DND-41 (cell line): ENCODE data around the gene PPM1J.
"Not testable (repeated sequence)": the region's sequence is repeated elsewhere in the genome, so short reads cannot be mapped to it uniquely, and the experiment has no call there.

Source experiments
- ATAC-seq: fragments of 200-7000 bp; cut with Tn5 transposase; 3 replicates; pipeline ENCODE4 v1.9.1; 2021; ENCODE audit warnings: low read depth; ENCODE audit not compliant: insufficient read depth
- DNase-seq: peaks from one replicate; pipeline ENCODE4 v3.0.0-alpha.2; 2020
- H2AFZ ChIP-seq: 2 replicates; pipeline ENCODE4 v1.6.0; 2012; ENCODE audit warnings: low read depth, low read length
- H3K27ac ChIP-seq: 2 replicates; pipeline ENCODE4 v1.5.1; 2012; ENCODE audit warnings: low read length, inconsistent platforms
- H3K27me3 ChIP-seq: fragments of 200-600 bp; sonication (generic); 2 replicates; pipeline ENCODE4 v1.6.0; 2012; ENCODE audit warnings: low read length, mild to moderate bottlenecking, inconsistent platforms; ENCODE audit not compliant: insufficient read depth, poor library complexity
- H3K36me3 ChIP-seq: 2 replicates; pipeline ENCODE4 v1.5.1; 2012; ENCODE audit warnings: low read length, inconsistent platforms; ENCODE audit not compliant: insufficient read depth
- H3K4me1 ChIP-seq: 2 replicates; pipeline ENCODE4 v1.5.1; 2012; ENCODE audit warnings: mild to moderate bottlenecking, low read length; ENCODE audit not compliant: insufficient read depth
- H3K4me2 ChIP-seq: 2 replicates; pipeline ENCODE4 v1.6.0; 2012; ENCODE audit warnings: mild to moderate bottlenecking, moderate library complexity, low read length, inconsistent platforms; ENCODE audit not compliant: insufficient read depth
- H3K4me3 ChIP-seq, 2 experiments: fragments of 200-600 bp in 1 of 2; shearing (Covaris generic) in 1 of 2; 2 replicates each; pipeline ENCODE4 v1.5.1; 2012 to 2016; ENCODE audit warnings: inconsistent platforms in 2 of 2, low read length in 2 of 2, mild to moderate bottlenecking in 2 of 2, low read depth in 1 of 2, moderate library complexity in 1 of 2
- H3K79me2 ChIP-seq: 2 replicates; pipeline ENCODE4 v1.6.0; 2012; ENCODE audit warnings: low read length, inconsistent platforms; ENCODE audit not compliant: insufficient read depth
- H3K9ac ChIP-seq: 2 replicates; pipeline ENCODE4 v1.6.0; 2012; ENCODE audit warnings: low read depth, mild to moderate bottlenecking, inconsistent platforms, low read length, moderate library complexity
- H3K9me3 ChIP-seq: 2 replicates; pipeline ENCODE4 v1.5.1; 2012; ENCODE audit warnings: low read length, moderate library complexity, mild to moderate bottlenecking, inconsistent platforms; ENCODE audit not compliant: insufficient read depth, severe bottlenecking
- H4K20me1 ChIP-seq: 2 replicates; pipeline ENCODE4 v1.6.0; 2012; ENCODE audit warnings: low read length; ENCODE audit not compliant: insufficient read depth
- EZH2 ChIP-seq: IDR thresholded peaks from 3 replicates; pipeline ENCODE4 v1.6.1; 2012; ENCODE audit warnings: borderline replicate concordance, low read depth, mild to moderate bottlenecking, moderate library complexity, low read length, inconsistent platforms; ENCODE audit not compliant: severe bottlenecking
- TF ChIP-seq, protein P1 (sequence below): IDR thresholded peaks from 2 replicates; pipeline ENCODE4 v1.5.1; 2012; ENCODE audit warnings: borderline replicate concordance, low read length, moderate library complexity, mild to moderate bottlenecking; ENCODE audit not compliant: poor library complexity, severe bottlenecking; ENCODE audit errors: extremely low read depth

Gene PPM1J

DNA sequence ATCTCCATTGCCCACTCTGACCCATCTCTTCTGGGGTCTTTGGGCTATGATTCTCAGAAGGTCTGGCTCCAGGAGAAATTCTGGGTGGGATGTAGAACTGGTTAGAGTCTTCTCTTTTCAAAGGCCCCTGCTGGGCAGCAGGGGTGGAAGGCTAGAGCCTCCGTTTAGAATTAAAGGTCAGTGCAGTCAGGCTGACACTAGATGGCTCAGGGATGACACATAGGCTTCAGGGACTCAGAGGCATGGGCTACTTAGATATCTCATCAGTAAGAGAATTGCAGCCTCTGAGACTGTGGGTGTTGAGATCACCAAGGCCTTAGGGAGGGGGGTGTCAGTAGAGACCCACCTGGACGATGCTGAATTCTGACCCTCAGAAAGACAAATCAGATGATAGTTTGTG lies 12.6 kb upstream of the PPM1J start:
- DNase-seq (no peak), ATAC-seq (no peak)
- Histone ChIP-seq H3K27ac (no peak overlapping the region), H3K9ac (no peak overlapping the region), H4K20me1 (0 out of 2 replicates have a peak, but pooled peaks cover 2% of the 10 kb centered on the region), H3K4me2 (no peak overlapping the region), H3K4me3 (no peak overlapping the region), H3K27me3 (no peaks in the 10 kb centered on the region), H3K79me2 (no peaks in the 10 kb centered on the region), H2AFZ (no peak overlapping the region), H3K36me3 (no peaks in the 10 kb centered on the region), H3K9me3 (no peaks in the 10 kb centered on the region), H3K4me1 (no peaks in the 10 kb centered on the region)
- TF ChIP-seq, protein P1, sequence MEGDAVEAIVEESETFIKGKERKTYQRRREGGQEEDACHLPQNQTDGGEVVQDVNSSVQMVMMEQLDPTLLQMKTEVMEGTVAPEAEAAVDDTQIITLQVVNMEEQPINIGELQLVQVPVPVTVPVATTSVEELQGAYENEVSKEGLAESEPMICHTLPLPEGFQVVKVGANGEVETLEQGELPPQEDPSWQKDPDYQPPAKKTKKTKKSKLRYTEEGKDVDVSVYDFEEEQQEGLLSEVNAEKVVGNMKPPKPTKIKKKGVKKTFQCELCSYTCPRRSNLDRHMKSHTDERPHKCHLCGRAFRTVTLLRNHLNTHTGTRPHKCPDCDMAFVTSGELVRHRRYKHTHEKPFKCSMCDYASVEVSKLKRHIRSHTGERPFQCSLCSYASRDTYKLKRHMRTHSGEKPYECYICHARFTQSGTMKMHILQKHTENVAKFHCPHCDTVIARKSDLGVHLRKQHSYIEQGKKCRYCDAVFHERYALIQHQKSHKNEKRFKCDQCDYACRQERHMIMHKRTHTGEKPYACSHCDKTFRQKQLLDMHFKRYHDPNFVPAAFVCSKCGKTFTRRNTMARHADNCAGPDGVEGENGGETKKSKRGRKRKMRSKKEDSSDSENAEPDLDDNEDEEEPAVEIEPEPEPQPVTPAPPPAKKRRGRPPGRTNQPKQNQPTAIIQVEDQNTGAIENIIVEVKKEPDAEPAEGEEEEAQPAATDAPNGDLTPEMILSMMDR: no peak
- no peak for TF ChIP-seq EZH2

DNA sequence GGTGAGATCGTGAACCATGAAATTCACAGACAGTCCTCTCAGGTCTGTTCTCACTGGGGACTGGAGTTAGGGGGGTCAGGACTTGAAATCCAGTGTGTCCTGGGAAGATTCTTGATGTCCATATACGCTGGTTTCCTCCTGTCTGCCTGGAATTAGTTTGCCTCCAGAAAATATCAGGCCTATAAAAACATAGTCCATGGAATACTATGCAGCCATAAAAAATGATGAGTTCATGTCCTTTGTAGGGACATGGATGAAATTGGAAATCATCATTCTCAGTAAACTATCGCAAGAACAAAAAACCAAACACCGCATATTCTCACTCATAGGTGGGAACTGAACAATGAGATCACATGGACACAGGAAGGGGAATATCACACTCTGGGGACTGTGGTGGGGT lies 9.1 kb upstream of the PPM1J start:
- H3K27ac ChIP-seq, H3K4me1 ChIP-seq, H3K27me3 ChIP-seq, H3K36me3 ChIP-seq, H3K79me2 ChIP-seq, H2AFZ ChIP-seq, H4K20me1 ChIP-seq, ATAC-seq, H3K4me3 ChIP-seq, DNase-seq, H3K9me3 ChIP-seq, H3K4me2 ChIP-seq, H3K9ac ChIP-seq: not testable (repeated sequence)

DNA sequence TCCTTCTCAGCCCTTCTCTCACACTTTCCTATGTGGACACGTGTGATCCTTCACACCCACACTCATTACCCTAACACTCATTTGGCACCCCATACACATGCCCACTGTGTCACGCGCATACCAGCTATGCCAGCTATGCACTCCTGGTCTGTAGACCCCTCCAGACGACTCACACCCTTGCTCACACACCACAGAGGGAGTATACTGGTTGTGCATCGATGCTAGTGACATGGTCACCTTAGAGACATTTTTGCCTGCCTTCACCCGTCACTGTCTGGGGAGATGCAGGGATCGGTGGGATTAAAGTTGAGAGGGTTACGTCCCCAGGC lies 8.3 kb upstream of the PPM1J start:
- no peak overlapping the region for H3K4me3 ChIP-seq
- no peaks in the 10 kb centered on the region for H3K79me2 ChIP-seq
- peaks cover 7% of the 10 kb centered on the region for H3K4me1 ChIP-seq
- H2AFZ ChIP-seq: no peak overlapping the region
- no peak overlapping the region for H3K27ac ChIP-seq
- H3K27me3 ChIP-seq: peaks cover 13% of the 10 kb centered on the region
- 0 out of 2 replicates have a peak, but pooled peaks cover 2% of the 10 kb centered on the region for H4K20me1 ChIP-seq
- ATAC-seq (no peak), DNase-seq (no peak)
- TF ChIP-seq, protein P1: no peak
- no peak for TF ChIP-seq EZH2
- no peak overlapping the region for H3K9ac ChIP-seq
- no peaks in the 10 kb centered on the region for H3K36me3 ChIP-seq
- H3K9me3 ChIP-seq: no peaks in the 10 kb centered on the region
- no peak overlapping the region for H3K4me2 ChIP-seq

DNA sequence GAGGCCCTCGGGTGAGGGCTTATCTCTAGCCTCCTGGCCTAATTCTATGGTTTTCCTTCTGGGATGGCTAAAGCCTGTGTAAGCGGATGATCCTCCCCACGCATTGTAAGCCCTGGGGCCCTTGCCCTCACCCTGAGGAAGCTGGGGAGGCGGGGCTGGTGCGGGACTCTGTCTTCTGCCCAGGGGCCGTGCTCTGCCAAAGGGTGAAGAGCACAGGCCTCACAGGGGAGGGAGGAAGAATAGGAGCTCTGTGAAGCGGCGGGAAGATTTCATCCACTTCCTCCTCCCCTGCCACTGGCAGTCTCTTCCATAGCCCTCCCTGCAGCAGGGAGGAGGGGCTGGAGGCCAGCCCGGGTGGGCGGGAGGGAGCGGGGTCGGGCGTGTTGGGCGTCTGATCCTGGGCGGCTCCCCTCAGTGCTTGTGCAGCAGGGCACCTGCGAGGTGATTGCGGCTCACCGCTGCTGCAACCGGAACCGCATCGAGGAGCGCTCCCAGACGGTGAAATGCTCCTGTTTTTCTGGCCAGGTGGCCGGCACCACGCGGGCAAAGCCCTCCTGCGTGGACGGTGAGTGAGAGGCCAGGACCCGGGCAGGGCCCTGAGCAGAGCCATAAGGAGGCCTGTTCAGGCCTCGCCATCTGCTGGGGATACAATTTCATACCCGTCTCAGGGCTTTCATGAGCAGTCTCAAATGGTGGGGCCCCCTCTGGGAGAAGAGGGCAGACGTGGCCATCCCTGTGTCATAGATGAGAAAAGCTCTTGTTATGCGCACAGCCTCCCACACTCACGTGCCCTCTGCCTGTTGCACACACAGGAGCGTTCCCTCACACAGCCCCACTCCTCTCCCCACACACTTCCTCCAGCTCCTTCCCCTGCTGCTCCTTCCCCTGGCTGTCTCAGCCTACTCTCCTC lies 7.7 kb upstream of the PPM1J start:
- Histone ChIP-seq H3K27ac (no peak overlapping the region), H3K79me2 (no peaks in the 10 kb centered on the region), H3K4me3 (no peak overlapping the region), H3K9me3 (no peaks in the 10 kb centered on the region), H3K27me3 (peaks cover 14% of the 10 kb centered on the region), H3K4me1 (peaks cover 8% of the 10 kb centered on the region), H3K4me2 (no peak overlapping the region), H2AFZ (no peak overlapping the region), H3K9ac (no peak overlapping the region), H4K20me1 (0 out of 2 replicates have a peak, but pooled peaks cover 2% of the 10 kb centered on the region), H3K36me3 (no peaks in the 10 kb centered on the region)
- ATAC-seq: no peak
- no peak for DNase-seq
- TF ChIP-seq EZH2: no peak
- TF ChIP-seq, protein P1: no peak
